Measurements from ENCODE around the gene ABR. TPM values are rescaled to one million over a fixed set of nuclear protein-coding genes. Genes with fewer than 3 reads are reported as not detected.

The ABR gene
- total RNA-seq, 1 donor, result 156 TPM

GRCh38 chr17:1032391-1032790 lies 147.4 kb downstream of the ABR start:
- Histone ChIP-seq H3K36me3 (ENCODE audit: insufficient read depth, low read length) (no peaks in the 10 kb centered on the region), H3K4me1 (ENCODE audit: insufficient read depth, low read length) (peaks cover 10% of the 10 kb centered on the region), H3K79me2 (ENCODE audit: insufficient read depth, low read length) (peaks cover 11% of the 10 kb centered on the region), H3K9me3 (ENCODE audit: low read depth, low read length) (no peaks in the 10 kb centered on the region), H3K27me3 (ENCODE audit: insufficient read depth, low read length) (no peaks in the 10 kb centered on the region), H4K20me1 (ENCODE audit: insufficient read depth, low read length) (peaks cover 39% of the 10 kb centered on the region), H2AFZ (ENCODE audit: low read length) (no peak overlapping the region), H3K27ac (ENCODE audit: low read depth, low read length) (no peak overlapping the region), H3K4me2 (ENCODE audit: insufficient read depth, low read length) (no peak overlapping the region), H3K4me3 (ENCODE audit: insufficient read depth, low read length) (no peak overlapping the region)
- TF ChIP-seq CTCF (IDR thresholded peaks at IDR 0.05; ENCODE audit: extremely low read depth, low read depth, low read length), result no peak
- DNase-seq (ENCODE audit: insufficient read length, low spot score, missing footprints), result no peak

GRCh38 chr17:1031711-1032110 lies 148.1 kb downstream of the ABR start:
- Histone ChIP-seq H3K27me3 (ENCODE audit: insufficient read depth, low read length) (no peaks in the 10 kb centered on the region), H3K4me1 (ENCODE audit: insufficient read depth, low read length) (peaks cover 10% of the 10 kb centered on the region), H3K9me3 (ENCODE audit: low read depth, low read length) (no peaks in the 10 kb centered on the region), H2AFZ (ENCODE audit: low read length) (no peak overlapping the region), H3K4me3 (ENCODE audit: insufficient read depth, low read length) (no peak overlapping the region), H3K36me3 (ENCODE audit: insufficient read depth, low read length) (no peaks in the 10 kb centered on the region), H3K79me2 (ENCODE audit: insufficient read depth, low read length) (peaks cover 11% of the 10 kb centered on the region), H3K27ac (ENCODE audit: low read depth, low read length) (no peak overlapping the region), H3K4me2 (ENCODE audit: insufficient read depth, low read length) (no peak overlapping the region), H4K20me1 (ENCODE audit: insufficient read depth, low read length) (peaks cover 33% of the 10 kb centered on the region)
- peak; percentile 81 for DNase-seq (ENCODE audit: insufficient read length, low spot score, missing footprints)
- no peak for TF ChIP-seq CTCF (IDR thresholded peaks at IDR 0.05; ENCODE audit: extremely low read depth, low read depth, low read length)

GRCh38 chr17:1030684-1031532 lies 148.9 kb downstream of the ABR start:
- no peak overlapping the region for H3K4me2 ChIP-seq (ENCODE audit: insufficient read depth, low read length)
- DNase-seq (ENCODE audit: insufficient read length, low spot score, missing footprints), result peak; percentile 77

More at GRCh38 chr17:1030684-1031532, 148.9 kb downstream of the ABR start:
- H3K4me1 ChIP-seq (ENCODE audit: insufficient read depth, low read length), result peaks cover 10% of the 10 kb centered on the region
- peaks cover 30% of the 10 kb centered on the region for H4K20me1 ChIP-seq (ENCODE audit: insufficient read depth, low read length)
- H3K4me3 ChIP-seq (ENCODE audit: insufficient read depth, low read length), result no peak overlapping the region
- no peaks in the 10 kb centered on the region for H3K36me3 ChIP-seq (ENCODE audit: insufficient read depth, low read length)
- H3K27me3 ChIP-seq (ENCODE audit: insufficient read depth, low read length), result no peaks in the 10 kb centered on the region
- H3K27ac ChIP-seq (ENCODE audit: low read depth, low read length), result no peak overlapping the region
- no peak overlapping the region for H2AFZ ChIP-seq (ENCODE audit: low read length)
- peaks cover 11% of the 10 kb centered on the region for H3K79me2 ChIP-seq (ENCODE audit: insufficient read depth, low read length)
- H3K9me3 ChIP-seq (ENCODE audit: low read depth, low read length), result no peaks in the 10 kb centered on the region
- TF ChIP-seq CTCF (IDR thresholded peaks at IDR 0.05; ENCODE audit: extremely low read depth, low read depth, low read length), result no peak
